ENCODE measurements around the gene CREB3L4. TPM values are rescaled to one million over a fixed set of nuclear protein-coding genes. Genes with fewer than 3 reads are reported as not detected.

CREB3L4 gene
- total and polyA plus RNA-seq, 2 donors, result 17.7 to 26.2 TPM

- H3K4me1 ChIP-seq (ENCODE audit: control insufficient read depth in 2 of 2, insufficient read depth in 2 of 2, low read length in 2 of 2), result peaks cover 5 to 14% of the 10 kb centered on the region in 2 donors
- no peak overlapping the region for H3K27ac ChIP-seq (ENCODE audit: low read depth in 1 of 2, low read length in 1 of 2)
- H3K9me3 ChIP-seq (ENCODE audit: control insufficient read depth in 2 of 2, insufficient read depth in 1 of 2, low read length in 1 of 2), result no peaks in the 10 kb centered on the region
- peaks cover 15 to 28% of the 10 kb centered on the region in 2 donors for H3K36me3 ChIP-seq (ENCODE audit: control insufficient read depth in 2 of 2, insufficient read depth in 2 of 2, low read length in 1 of 2)
- no peaks in the 10 kb centered on the region for H3K27me3 ChIP-seq (ENCODE audit: control insufficient read depth in 2 of 2, insufficient read depth in 1 of 2, low read length in 1 of 2)
- H3K4me3 ChIP-seq (ENCODE audit: low read length in 2 of 2), result no peak overlapping the region
- DNase-seq (ENCODE audit: low read depth in 6 of 9, low spot score in 9 of 9), result no peak
- 96% methylated on average over 4 of the region's 4 CpGs for WGBS
Measured at GRCh38 chr1:153926405-153926804, 41.3 kb upstream of the CREB3L4 start.

- Histone ChIP-seq H3K4me1 (ENCODE audit: control insufficient read depth in 2 of 2, insufficient read depth in 2 of 2, low read length in 2 of 2) (peaks cover 2 to 9% of the 10 kb centered on the region in 2 donors), H3K27me3 (ENCODE audit: control insufficient read depth in 2 of 2, insufficient read depth in 1 of 2, low read length in 1 of 2) (no peaks in the 10 kb centered on the region), H3K27ac (ENCODE audit: low read depth in 1 of 2, low read length in 1 of 2) (no peak overlapping the region), H3K36me3 (ENCODE audit: control insufficient read depth in 2 of 2, insufficient read depth in 2 of 2, low read length in 1 of 2) (peaks cover 29 to 42% of the 10 kb centered on the region in 2 donors), H3K9me3 (ENCODE audit: control insufficient read depth in 2 of 2, insufficient read depth in 1 of 2, low read length in 1 of 2) (no peaks in the 10 kb centered on the region), H3K4me3 (ENCODE audit: low read length in 2 of 2) (no peak overlapping the region)
- no peak for DNase-seq (ENCODE audit: low read depth in 6 of 9, low spot score in 9 of 9)
- WGBS, result 98% methylated on average over 1 of the region's 1 CpG
Measured at GRCh38 chr1:153928245-153928644, 39.5 kb upstream of the CREB3L4 start.

DNA sequence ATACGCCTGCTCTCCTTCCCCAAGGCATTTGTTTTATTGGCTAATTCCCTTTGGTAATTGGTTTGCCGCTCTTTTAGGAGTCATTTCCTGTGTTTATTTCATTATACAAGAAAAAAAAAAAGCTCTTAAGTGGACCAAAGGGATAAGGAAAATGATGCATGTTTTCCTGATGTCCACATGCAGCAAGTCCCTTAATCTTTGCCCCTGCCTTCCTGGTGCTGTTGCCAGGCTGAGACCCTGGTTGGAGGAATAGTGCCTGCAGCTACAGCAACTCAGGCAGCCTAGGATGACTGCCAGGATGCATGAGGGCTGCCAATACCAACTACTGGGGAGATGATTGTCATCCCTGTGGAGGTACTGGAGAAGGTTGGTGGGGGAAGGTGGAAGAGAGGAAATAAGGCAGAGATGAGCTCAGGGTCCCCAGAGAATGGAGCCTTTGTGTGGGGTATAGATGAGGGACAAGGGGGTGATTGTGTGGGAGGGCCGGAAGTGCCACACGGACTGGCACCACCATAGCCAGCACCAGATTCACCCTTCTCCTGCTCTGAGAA is 38.8 kb upstream of the CREB3L4 start:
- no peak for DNase-seq (ENCODE audit: low read depth in 6 of 9, low spot score in 9 of 9)
- H3K9me3 ChIP-seq (ENCODE audit: control insufficient read depth in 2 of 2, insufficient read depth in 1 of 2, low read length in 1 of 2), result no peaks in the 10 kb centered on the region
- H3K4me3 ChIP-seq (ENCODE audit: low read length in 2 of 2), result no peak overlapping the region
- H3K27me3 ChIP-seq (ENCODE audit: control insufficient read depth in 2 of 2, insufficient read depth in 1 of 2, low read length in 1 of 2), result no peaks in the 10 kb centered on the region
- no peak overlapping the region for H3K27ac ChIP-seq (ENCODE audit: low read depth in 1 of 2, low read length in 1 of 2)
- peaks cover 2 to 7% of the 10 kb centered on the region in 2 donors for H3K4me1 ChIP-seq (ENCODE audit: control insufficient read depth in 2 of 2, insufficient read depth in 2 of 2, low read length in 2 of 2)
- H3K36me3 ChIP-seq (ENCODE audit: control insufficient read depth in 2 of 2, insufficient read depth in 2 of 2, low read length in 1 of 2), result peaks cover 35 to 48% of the 10 kb centered on the region in 2 donors
- 95% methylated on average over 4 of the region's 4 CpGs for WGBS

GRCh38 chr1:153929426-153929825 is 38.3 kb upstream of the CREB3L4 start:
- Histone ChIP-seq H3K4me3 (ENCODE audit: low read length in 2 of 2) (no peak overlapping the region), H3K4me1 (ENCODE audit: control insufficient read depth in 2 of 2, insufficient read depth in 2 of 2, low read length in 2 of 2) (peaks cover 0 to 2% of the 10 kb centered on the region in 2 donors), H3K27me3 (ENCODE audit: control insufficient read depth in 2 of 2, insufficient read depth in 1 of 2, low read length in 1 of 2) (no peaks in the 10 kb centered on the region), H3K9me3 (ENCODE audit: control insufficient read depth in 2 of 2, insufficient read depth in 1 of 2, low read length in 1 of 2) (no peaks in the 10 kb centered on the region), H3K36me3 (ENCODE audit: control insufficient read depth in 2 of 2, insufficient read depth in 2 of 2, low read length in 1 of 2) (peaks cover 41 to 52% of the 10 kb centered on the region in 2 donors), H3K27ac (ENCODE audit: low read depth in 1 of 2, low read length in 1 of 2) (no peak overlapping the region)
- DNase-seq (ENCODE audit: low read depth in 6 of 9, low spot score in 9 of 9), result no peak
- WGBS, result 93% methylated on average over 5 of the region's 5 CpGs

GRCh38 chr1:153929981-153930948 is 37.4 kb upstream of the CREB3L4 start:
- H3K27me3 ChIP-seq (ENCODE audit: control insufficient read depth in 2 of 2, insufficient read depth in 1 of 2, low read length in 1 of 2), result no peaks in the 10 kb centered on the region
- H3K36me3 ChIP-seq (ENCODE audit: control insufficient read depth in 2 of 2, insufficient read depth in 2 of 2, low read length in 1 of 2), result peaks cover 47 to 60% of the 10 kb centered on the region in 2 donors
- H3K27ac ChIP-seq (ENCODE audit: low read depth in 1 of 2, low read length in 1 of 2), result no peak overlapping the region
- no peak overlapping the region for H3K4me3 ChIP-seq (ENCODE audit: low read length in 2 of 2)
- DNase-seq (ENCODE audit: low read depth in 6 of 9, low spot score in 9 of 9), result no peak
- no peaks in the 10 kb centered on the region for H3K4me1 ChIP-seq (ENCODE audit: control insufficient read depth in 2 of 2, insufficient read depth in 2 of 2, low read length in 2 of 2)
- WGBS, result 96% methylated on average over 14 of the region's 14 CpGs
- H3K9me3 ChIP-seq (ENCODE audit: control insufficient read depth in 2 of 2, insufficient read depth in 1 of 2, low read length in 1 of 2), result no peaks in the 10 kb centered on the region

GRCh38 chr1:153932156-153933131 is 35.3 kb upstream of the CREB3L4 start:
- H3K36me3 ChIP-seq (ENCODE audit: control insufficient read depth in 2 of 2, insufficient read depth in 2 of 2, low read length in 1 of 2), result peaks cover 68 to 80% of the 10 kb centered on the region in 2 donors
- H3K4me3 ChIP-seq (ENCODE audit: low read length in 2 of 2), result no peak overlapping the region
- H3K9me3 ChIP-seq (ENCODE audit: control insufficient read depth in 2 of 2, insufficient read depth in 1 of 2, low read length in 1 of 2), result no peaks in the 10 kb centered on the region
- WGBS, result over 99% methylated on average over 18 of the region's 18 CpGs
- H3K27ac ChIP-seq (ENCODE audit: low read depth in 1 of 2, low read length in 1 of 2), result no peak overlapping the region
- DNase-seq (ENCODE audit: low read depth in 6 of 9, low spot score in 9 of 9), result no peak
- no peaks in the 10 kb centered on the region for H3K4me1 ChIP-seq (ENCODE audit: control insufficient read depth in 2 of 2, insufficient read depth in 2 of 2, low read length in 2 of 2)
- H3K27me3 ChIP-seq (ENCODE audit: control insufficient read depth in 2 of 2, insufficient read depth in 1 of 2, low read length in 1 of 2), result no peaks in the 10 kb centered on the region

GRCh38 chr1:153933430-153933829 is 34.3 kb upstream of the CREB3L4 start:
- WGBS, result 97% methylated on average over 14 of the region's 14 CpGs
- H3K27me3 ChIP-seq (ENCODE audit: control insufficient read depth in 2 of 2, insufficient read depth in 1 of 2, low read length in 1 of 2), result no peaks in the 10 kb centered on the region
- no peak for DNase-seq (ENCODE audit: low read depth in 6 of 9, low spot score in 9 of 9)

DNA sequence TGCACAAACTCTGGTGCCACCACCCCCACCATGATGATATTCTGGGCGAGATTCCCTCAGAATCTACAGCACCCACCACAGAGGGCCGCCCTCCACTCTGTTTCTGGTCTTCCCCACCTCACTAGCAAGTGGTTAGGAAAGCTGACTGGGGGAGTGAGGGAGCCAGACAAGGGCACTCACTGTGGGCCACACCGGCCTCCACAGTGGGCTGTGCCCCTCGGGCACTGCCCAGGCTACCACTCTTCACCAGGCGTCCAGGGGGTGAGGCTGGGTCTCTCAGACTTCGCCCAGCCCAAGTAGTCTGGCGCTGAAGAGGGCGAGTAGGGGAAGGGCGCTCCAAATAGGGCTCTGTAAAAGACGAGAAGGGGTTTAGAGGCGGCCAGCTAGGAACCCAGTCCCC is 33.7 kb upstream of the CREB3L4 start:
- Histone ChIP-seq H3K4me3 (ENCODE audit: low read length in 2 of 2) (no peak overlapping the region), H3K27ac (ENCODE audit: low read depth in 1 of 2, low read length in 1 of 2) (no peak overlapping the region), H3K36me3 (ENCODE audit: control insufficient read depth in 2 of 2, insufficient read depth in 2 of 2, low read length in 1 of 2) (peaks cover 74 to 84% of the 10 kb centered on the region in 2 donors), H3K4me1 (ENCODE audit: control insufficient read depth in 2 of 2, insufficient read depth in 2 of 2, low read length in 2 of 2) (no peaks in the 10 kb centered on the region), H3K27me3 (ENCODE audit: control insufficient read depth in 2 of 2, insufficient read depth in 1 of 2, low read length in 1 of 2) (no peaks in the 10 kb centered on the region), H3K9me3 (ENCODE audit: control insufficient read depth in 2 of 2, insufficient read depth in 1 of 2, low read length in 1 of 2) (no peaks in the 10 kb centered on the region)
- no peak for DNase-seq (ENCODE audit: low read depth in 6 of 9, low spot score in 9 of 9)
- 98% methylated on average over 11 of the region's 11 CpGs for WGBS

More at GRCh38 chr1:153933430-153933829, 34.3 kb upstream of the CREB3L4 start:
- Histone ChIP-seq H3K36me3 (ENCODE audit: control insufficient read depth in 2 of 2, insufficient read depth in 2 of 2, low read length in 1 of 2) (peaks cover 74 to 82% of the 10 kb centered on the region in 2 donors), H3K4me1 (ENCODE audit: control insufficient read depth in 2 of 2, insufficient read depth in 2 of 2, low read length in 2 of 2) (no peaks in the 10 kb centered on the region), H3K27ac (ENCODE audit: low read depth in 1 of 2, low read length in 1 of 2) (no peak overlapping the region), H3K9me3 (ENCODE audit: control insufficient read depth in 2 of 2, insufficient read depth in 1 of 2, low read length in 1 of 2) (no peaks in the 10 kb centered on the region), H3K4me3 (ENCODE audit: low read length in 2 of 2) (no peak overlapping the region)

All from thymus (tissue), 11 donors.